HepG2 (cell line): Measurements from ENCODE around the gene NUDT1. TPM values are rescaled to one million over a fixed set of nuclear protein-coding genes. Genes with fewer than 3 reads are reported as not detected.

Experiments used
- ARID4A ChIP-seq: sonication (generic); formaldehyde crosslinking; IDR thresholded peaks from 2 replicates; pipeline ENCODE4 v1.5.0; 2020; ENCODE audit warnings: mild to moderate bottlenecking, missing genetic modification reagents, borderline replicate concordance
- EHMT2 ChIP-seq: fragments of 200-600 bp; sonication (generic); IDR thresholded peaks from 2 replicates; pipeline ENCODE4 v1.7.0; 2017; ENCODE audit warnings: antibody characterized with exemption, low read depth, low read length, borderline replicate concordance
- ETS1 ChIP-seq: sonication (generic); formaldehyde crosslinking; IDR thresholded peaks from 2 replicates; pipeline ENCODE4 v1.4.0; 2020; ENCODE audit warnings: missing genetic modification reagents
- FOXK1 ChIP-seq: sonication (generic); formaldehyde crosslinking; IDR thresholded peaks from 2 replicates; pipeline ENCODE4 v1.4.0; 2020; ENCODE audit warnings: low read depth, missing genetic modification reagents, borderline replicate concordance
- IRF9 ChIP-seq: sonication (generic); formaldehyde crosslinking; IDR thresholded peaks from 2 replicates; pipeline ENCODE4 v1.8.0; 2022; ENCODE audit warnings: missing genetic modification reagents, mild to moderate bottlenecking, borderline replicate concordance
- MIXL1 ChIP-seq: IDR thresholded peaks from 2 replicates; pipeline ENCODE4 v1.6.1; 2016
- MNT ChIP-seq: fragments of 450-650 bp; IDR thresholded peaks from 2 replicates; pipeline ENCODE4 v1.6.1; 2016
- NR2F6 ChIP-seq, 2 experiments: IDR thresholded peaks; 2 replicates each; pipeline ENCODE4 v1.6.1; 2016; ENCODE audit warnings: antibody characterized with exemption in 1 of 2, mild to moderate bottlenecking in 1 of 2
- REST ChIP-seq, 2 experiments: IDR thresholded peaks; 2 replicates each; pipeline ENCODE4 v1.6.1; 2011 to 2012; ENCODE audit warnings: low read length in 2 of 2, borderline replicate concordance in 1 of 2, low read depth in 1 of 2, mild to moderate bottlenecking in 1 of 2, moderate library complexity in 1 of 2
- RFXAP ChIP-seq: sonication (generic); formaldehyde crosslinking; IDR thresholded peaks from 2 replicates; pipeline ENCODE4 v1.4.0; 2020; ENCODE audit warnings: missing genetic modification reagents, borderline replicate concordance
- SAP130 ChIP-seq: IDR thresholded peaks from 2 replicates; pipeline ENCODE4 v1.6.1; 2016; ENCODE audit warnings: low read depth
- SPEN ChIP-seq: sonication (generic); formaldehyde crosslinking; IDR thresholded peaks from 2 replicates; pipeline ENCODE4 v1.5.1; 2020; ENCODE audit warnings: low read depth, mild to moderate bottlenecking, missing genetic modification reagents
- TARDBP ChIP-seq: sonication (generic); formaldehyde crosslinking; IDR thresholded peaks from 2 replicates; pipeline ENCODE4 v1.8.0; 2022; ENCODE audit warnings: mild to moderate bottlenecking, missing genetic modification reagents
- THAP11 ChIP-seq: IDR thresholded peaks from 2 replicates; pipeline ENCODE4 v1.6.1; 2016; ENCODE audit warnings: missing biosample characterization, missing genetic modification reagents
- ZSCAN25 ChIP-seq: sonication (generic); formaldehyde crosslinking; IDR thresholded peaks from 2 replicates; pipeline ENCODE4 v1.8.0; 2022; ENCODE audit warnings: mild to moderate bottlenecking, missing genetic modification reagents
- polyA plus RNA-seq, 8 experiments: library from polyadenylated mRNA; depleted of rRNA in 3 of 8; stranded (reverse) in 7 of 8; unstranded in 1 of 8; fragments of >200 nt; fragmentation: Illumina TruSeq in 4 of 8; extraction: Trizol in 4 of 8; gene quantifications; 2 replicates each; pipeline versions ENCODE4 v1.2.1 to v1.2.3, GENCODE V29; 2011 to 2016; ENCODE audit warnings: low read depth in 4 of 8, missing spikeins in 1 of 8, mixed read lengths in 1 of 8; ENCODE audit not compliant: insufficient read depth in 1 of 8
- total RNA-seq, 5 experiments: library from RNA; depleted of rRNA; stranded (reverse); fragments of >200 nt; fragmentation: Illumina TruSeq; extraction: Trizol; gene quantifications; 2 replicates each; pipeline ENCODE4 v1.2.3, GENCODE V29; 2016; ENCODE audit warnings: low read depth in 1 of 5

The NUDT1 gene
- total and polyA plus RNA-seq, 2 of the 13 experiments (the other 11 are each of a cell fraction or from before 2014, with no cell fraction given) = 9.1 to 26.8 TPM

- TF ChIP-seq IRF9 (CRISPR knock-in tag) (peak; percentile 77), TARDBP (peak; percentile 74), EHMT2 (no peak), ETS1 (no peak), MIXL1 (CRISPR knock-in tag) (0 out of 2 replicates have a peak, but pooled peaks have one; percentile 33), THAP11 (CRISPR knock-in tag) (peak; percentile 88), SPEN (peak; percentile 80), ZSCAN25 (CRISPR knock-in tag) (peak; percentile 67; the same call in 1 of the 2 replicates), RFXAP (peak; percentile 84; the same call in 1 of the 2 replicates), ARID4A (CRISPR knock-in tag) (peak; percentile 99), SAP130 (CRISPR knock-in tag) (peak; percentile 100), FOXK1 (CRISPR knock-in tag) (peak; percentile 47; the same call in 1 of the 2 replicates), MNT (peak; percentile 64), REST (IDR thresholded peaks at IDR 0.05; ENCODE audit: borderline replicate concordance in 1 of 2, low read depth in 1 of 2, low read length in 2 of 2) (0 out of 4 replicates have a peak, but pooled peaks of 1 of the 2 experiments have one; percentile 15), NR2F6 (IDR thresholded peaks at IDR 0.05) (no peak), NR2F6 (CRISPR knock-in tag; IDR thresholded peaks at IDR 0.05) (peak; percentile 24; the same call in 1 of the 2 replicates)
Observed at GRCh38 chr7:2241580-2242540, at the start of gene NUDT1, which contains the start of gene MRM2 (continued).
